Measurements from ENCODE around the gene RAB36. TPM values are rescaled to one million over a fixed set of nuclear protein-coding genes. Genes with fewer than 3 reads are reported as not detected.

Gene RAB36
- total RNA-seq, 1 donor from 2014 or later = 3.2 TPM

DNA sequence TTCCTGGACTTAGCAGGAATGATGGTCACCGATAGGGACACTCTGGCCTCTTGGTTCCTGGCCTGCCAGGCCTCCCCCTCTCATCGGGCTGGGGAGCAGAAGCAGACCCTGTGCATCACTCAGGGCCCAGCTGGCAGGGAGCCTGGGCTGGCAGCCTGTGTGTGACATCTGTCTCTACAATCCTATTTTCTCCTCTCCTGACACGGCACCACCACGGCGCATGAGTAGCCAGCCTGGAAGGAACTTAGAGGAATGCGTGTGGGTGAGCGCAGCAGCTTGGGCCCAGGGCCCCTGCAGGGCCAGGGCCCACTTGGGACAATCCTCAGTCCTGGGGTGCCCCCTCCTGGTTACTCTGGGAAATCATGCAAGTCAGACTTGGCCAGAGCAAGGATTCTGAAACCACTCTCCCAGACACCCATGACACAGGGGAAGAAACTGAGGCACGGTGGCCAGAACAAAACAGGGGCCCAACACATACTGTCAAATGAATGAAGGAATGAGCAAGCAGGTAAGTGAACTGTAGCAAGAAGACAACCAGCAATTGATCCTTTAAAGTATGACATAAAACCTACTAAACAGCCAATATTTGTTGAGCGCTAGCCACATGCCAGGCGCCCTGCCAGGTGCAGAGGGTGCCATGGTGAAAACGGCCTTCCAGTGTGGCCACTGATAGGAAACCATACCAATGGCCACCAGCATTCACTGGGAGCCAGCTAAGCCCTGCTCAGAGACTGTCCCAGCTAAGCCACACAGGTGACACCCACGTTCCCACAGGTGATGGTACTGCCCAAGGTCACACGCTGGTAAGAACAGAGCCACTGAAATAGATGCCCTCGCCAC, 16.8 kb upstream of the RAB36 start:
- H3K4me1 ChIP-seq = no peaks in the 10 kb centered on the region
- intact Hi-C loops (cut with DNase I) = loop anchor here (2.0 kb wide), 1 partner anchor 168 kb away; no protein-coding TSS in a partner anchor
- DNase-seq (ENCODE audit: extremely low spot score in 2 of 2) = no peak

DNA sequence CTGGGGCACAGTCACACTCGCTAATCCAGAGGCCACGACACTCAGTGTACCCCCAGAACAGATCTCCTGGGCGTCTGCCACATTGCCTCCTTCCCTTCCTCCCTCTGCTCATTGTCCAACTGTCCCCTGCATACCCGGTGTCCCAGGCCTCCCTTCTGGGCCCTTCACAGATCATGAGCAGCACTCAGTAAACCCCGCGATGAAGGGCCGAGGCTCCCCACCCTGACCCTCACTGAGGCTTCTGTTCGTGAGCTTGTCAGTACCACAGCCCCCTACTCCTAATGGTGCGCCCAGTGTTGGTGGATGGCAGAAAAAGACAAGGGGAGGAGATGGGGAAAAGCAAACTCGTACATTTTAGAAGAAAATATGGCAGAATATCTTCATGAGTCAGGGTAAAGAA, 16.1 kb upstream of the RAB36 start:
- H3K36me3 ChIP-seq = no peaks in the 10 kb centered on the region
- H3K27me3 ChIP-seq = no peaks in the 10 kb centered on the region
- TF ChIP-seq POLR2A (IDR thresholded peaks at IDR 0.05) (no peak), POLR2AphosphoS5 (IDR thresholded peaks at IDR 0.05; ENCODE audit: insufficient read depth in 1 of 2, low read depth in 1 of 2) (no peak)
- no peak overlapping the region for H3K27ac ChIP-seq
- DNase-seq (ENCODE audit: extremely low spot score in 2 of 2) = no peak
- no peaks in the 10 kb centered on the region for H3K9me3 ChIP-seq
- H3K4me1 ChIP-seq = no peaks in the 10 kb centered on the region
- no peak overlapping the region for H3K4me3 ChIP-seq
- intact Hi-C loops (cut with DNase I) = loop anchor here (2.0 kb wide), 1 partner anchor 168 kb away; no protein-coding TSS in a partner anchor

More for the DNA sequence above, 16.8 kb upstream of the RAB36 start:
- Histone ChIP-seq H3K36me3 (no peaks in the 10 kb centered on the region), H3K27ac (no peak overlapping the region), H3K9me3 (no peaks in the 10 kb centered on the region), H3K27me3 (no peaks in the 10 kb centered on the region), H3K4me3 (no peak overlapping the region)
- TF ChIP-seq POLR2AphosphoS5 (IDR thresholded peaks at IDR 0.05; ENCODE audit: insufficient read depth in 1 of 2, low read depth in 1 of 2) = no peak
- TF ChIP-seq, protein P1, sequence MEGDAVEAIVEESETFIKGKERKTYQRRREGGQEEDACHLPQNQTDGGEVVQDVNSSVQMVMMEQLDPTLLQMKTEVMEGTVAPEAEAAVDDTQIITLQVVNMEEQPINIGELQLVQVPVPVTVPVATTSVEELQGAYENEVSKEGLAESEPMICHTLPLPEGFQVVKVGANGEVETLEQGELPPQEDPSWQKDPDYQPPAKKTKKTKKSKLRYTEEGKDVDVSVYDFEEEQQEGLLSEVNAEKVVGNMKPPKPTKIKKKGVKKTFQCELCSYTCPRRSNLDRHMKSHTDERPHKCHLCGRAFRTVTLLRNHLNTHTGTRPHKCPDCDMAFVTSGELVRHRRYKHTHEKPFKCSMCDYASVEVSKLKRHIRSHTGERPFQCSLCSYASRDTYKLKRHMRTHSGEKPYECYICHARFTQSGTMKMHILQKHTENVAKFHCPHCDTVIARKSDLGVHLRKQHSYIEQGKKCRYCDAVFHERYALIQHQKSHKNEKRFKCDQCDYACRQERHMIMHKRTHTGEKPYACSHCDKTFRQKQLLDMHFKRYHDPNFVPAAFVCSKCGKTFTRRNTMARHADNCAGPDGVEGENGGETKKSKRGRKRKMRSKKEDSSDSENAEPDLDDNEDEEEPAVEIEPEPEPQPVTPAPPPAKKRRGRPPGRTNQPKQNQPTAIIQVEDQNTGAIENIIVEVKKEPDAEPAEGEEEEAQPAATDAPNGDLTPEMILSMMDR (IDR thresholded peaks at IDR 0.05) = peak; percentile 52 to 71 (median 60)

DNA sequence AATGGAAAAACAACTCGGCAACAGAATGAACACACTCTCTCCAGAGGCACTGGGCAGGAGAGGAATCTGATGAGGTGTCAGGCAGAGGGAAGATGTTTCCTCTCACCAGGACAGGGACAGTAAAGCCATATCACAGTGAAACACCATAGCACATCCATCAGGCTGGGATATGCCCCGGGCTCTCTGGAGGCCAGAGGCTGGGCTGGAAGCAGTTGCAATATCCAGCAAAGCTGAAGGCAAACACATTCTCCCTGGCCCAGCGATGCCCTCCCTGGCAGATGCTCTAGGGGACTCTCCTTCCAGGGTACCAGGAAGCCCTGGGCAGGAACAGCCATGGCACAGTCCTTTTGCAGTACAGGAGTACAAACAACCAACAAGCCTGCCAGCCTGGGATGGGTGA, 14.6 kb upstream of the RAB36 start:
- Histone ChIP-seq H3K4me1 (no peaks in the 10 kb centered on the region), H3K4me3 (no peak overlapping the region), H3K27me3 (no peaks in the 10 kb centered on the region), H3K9me3 (no peaks in the 10 kb centered on the region), H3K27ac (no peak overlapping the region), H3K36me3 (no peaks in the 10 kb centered on the region)
- intact Hi-C loops (cut with DNase I) = no loop called here
- TF ChIP-seq, protein P1 (IDR thresholded peaks at IDR 0.05) = no peak
- TF ChIP-seq POLR2A (IDR thresholded peaks at IDR 0.05) = no peak
- TF ChIP-seq POLR2AphosphoS5 (IDR thresholded peaks at IDR 0.05; ENCODE audit: insufficient read depth in 1 of 2, low read depth in 1 of 2) = no peak
- DNase-seq (ENCODE audit: extremely low spot score in 2 of 2) = no peak

DNA sequence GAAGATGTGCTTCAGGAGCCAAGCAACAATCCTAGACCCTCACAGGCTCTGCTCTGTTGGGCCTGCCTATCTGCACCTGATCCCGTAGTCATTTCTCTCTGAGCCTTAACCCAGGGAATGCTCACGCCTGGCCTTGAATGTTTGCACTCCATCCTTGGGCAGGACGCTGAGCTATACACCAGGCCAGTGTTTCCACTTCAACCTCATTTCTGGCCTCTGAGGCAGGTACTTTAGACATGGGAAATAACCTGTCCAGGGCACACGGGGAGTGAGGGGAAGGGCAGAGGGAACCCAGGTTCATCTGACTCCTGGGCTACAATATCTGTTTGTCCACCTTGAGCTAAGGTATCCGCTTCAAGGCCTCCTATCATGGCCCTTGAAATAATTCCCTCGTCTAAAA, 13.3 kb upstream of the RAB36 start:
- Histone ChIP-seq H3K27me3 (no peaks in the 10 kb centered on the region), H3K4me3 (no peak overlapping the region), H3K9me3 (no peaks in the 10 kb centered on the region), H3K4me1 (no peaks in the 10 kb centered on the region), H3K36me3 (no peaks in the 10 kb centered on the region), H3K27ac (no peak overlapping the region)
- TF ChIP-seq POLR2AphosphoS5 (IDR thresholded peaks at IDR 0.05; ENCODE audit: insufficient read depth in 1 of 2, low read depth in 1 of 2) (no peak), POLR2A (IDR thresholded peaks at IDR 0.05) (no peak)
- TF ChIP-seq, protein P1 (IDR thresholded peaks at IDR 0.05) = no peak
- intact Hi-C loops (cut with DNase I) = no loop called here
- DNase-seq (ENCODE audit: extremely low spot score in 2 of 2) = no peak

DNA sequence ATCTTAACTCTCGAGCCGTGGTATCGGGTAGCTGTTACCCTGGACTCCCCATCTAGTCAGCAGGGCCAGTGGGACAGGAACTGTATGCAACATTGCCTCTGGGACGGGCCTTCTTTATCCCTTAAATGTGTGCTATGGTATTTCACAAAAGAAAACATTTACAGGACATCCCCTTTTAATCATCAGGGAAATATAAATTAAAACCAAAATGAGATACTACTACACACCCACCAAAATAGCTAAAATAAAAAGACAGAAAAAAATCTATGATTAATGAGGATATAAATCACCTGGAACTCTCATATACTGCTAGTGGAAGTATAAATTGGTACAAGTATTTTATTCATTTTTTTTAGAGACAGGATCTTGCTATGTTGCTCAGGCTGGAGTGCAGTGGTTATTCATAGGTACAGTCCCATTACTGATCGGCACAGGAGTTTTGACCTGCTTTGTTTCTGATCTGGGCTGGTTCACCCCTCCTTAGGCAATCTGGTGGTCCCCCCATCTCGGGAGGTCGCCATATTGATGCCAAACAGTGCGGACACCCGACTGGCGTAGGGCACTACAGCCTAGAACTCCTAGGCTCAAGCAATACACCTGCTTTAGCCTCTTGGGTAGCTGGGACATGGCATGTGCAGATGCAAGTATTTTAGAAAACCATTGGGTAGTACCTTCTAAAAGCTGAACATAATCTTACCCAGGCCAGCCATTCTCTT, 12.7 kb upstream of the RAB36 start:
- no peak for TF ChIP-seq POLR2AphosphoS5 (IDR thresholded peaks at IDR 0.05; ENCODE audit: insufficient read depth in 1 of 2, low read depth in 1 of 2)
- no peak for TF ChIP-seq POLR2A (IDR thresholded peaks at IDR 0.05)
- TF ChIP-seq, protein P1 (IDR thresholded peaks at IDR 0.05) = no peak
- no peaks in the 10 kb centered on the region for H3K9me3 ChIP-seq
- H3K4me3 ChIP-seq = no peak overlapping the region
- intact Hi-C loops (cut with DNase I) = no loop called here
- H3K36me3 ChIP-seq = no peaks in the 10 kb centered on the region
- no peak for DNase-seq (ENCODE audit: extremely low spot score in 2 of 2)
- no peak overlapping the region for H3K27ac ChIP-seq
- peaks cover 5% of the 10 kb centered on the region for H3K4me1 ChIP-seq
- no peaks in the 10 kb centered on the region for H3K27me3 ChIP-seq
